Measurements from ENCODE around the gene HOXC4. TPM values are rescaled to one million over a fixed set of nuclear protein-coding genes. Genes with fewer than 3 reads are reported as not detected.

The HOXC4 gene
- total and polyA plus RNA-seq, 12 donors = 0.78 to 7.4 (median 2.9) TPM

DNA sequence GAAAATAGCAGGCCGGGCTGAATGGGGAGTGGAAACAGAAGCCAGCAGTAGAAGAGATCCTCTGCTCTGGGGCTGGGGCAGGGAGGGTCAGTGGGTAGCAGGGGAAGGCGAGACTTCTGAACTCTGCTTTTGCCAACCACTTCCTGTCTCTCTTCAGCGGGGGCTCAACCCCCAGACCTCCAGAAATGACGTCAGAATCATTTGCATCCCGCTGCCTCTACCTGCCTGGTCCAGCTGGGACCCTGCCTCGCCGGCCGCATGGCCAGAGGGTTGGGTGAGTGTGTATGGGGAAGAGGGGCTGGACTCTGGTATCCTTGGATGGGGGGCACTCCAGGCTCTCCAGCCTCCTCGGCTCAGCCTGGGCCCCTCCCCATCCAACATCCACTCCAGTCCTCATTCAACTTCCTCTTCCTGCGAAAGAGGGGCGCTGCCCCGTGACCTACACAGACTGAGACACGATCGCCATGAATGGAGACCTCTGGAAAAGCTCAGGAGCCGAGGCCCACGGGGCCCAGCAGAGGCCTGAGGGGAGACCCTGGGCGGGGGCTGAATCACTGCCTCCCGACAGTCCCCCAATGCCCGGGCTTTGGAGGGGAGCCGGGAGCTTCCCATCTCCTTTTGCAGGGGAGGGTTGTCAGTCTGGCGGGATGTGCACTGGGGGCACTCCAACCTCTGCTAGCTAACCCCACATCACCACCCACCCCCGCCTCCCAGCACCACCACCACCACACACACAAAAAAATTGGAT is 458 bp upstream of the HOXC4 start:
- Histone ChIP-seq H3K4me3 (peak overlapping the region in 3 of 4 donors; percentile 7 to 80 (median 44)), H3K27me3 (no peaks in the 10 kb centered on the region), H3K9me3 (replicated peaks in 1 of 3) (no peaks in the 10 kb centered on the region), H3K27ac (peak overlapping the region in 3 of 5 donors; percentile 21 to 81 (median 78)), H3K36me3 (replicated peaks in 1 of 2) (no peaks in the 10 kb centered on the region), H3K4me1 (replicated peaks in 1 of 2) (peaks cover 0 to 13% of the 10 kb centered on the region in 2 donors)
- peak in 1 of 7 donors; percentile 57 for DNase-seq
- 9 to 18% (median 11%) methylated on average over 6 to 22 of the region's 22 CpGs for WGBS, 4 donors
- TF ChIP-seq CTCF (IDR thresholded peaks at IDR 0.05) (no peak), POLR2A (IDR thresholded peaks at IDR 0.05) (no peak)
- intact Hi-C loops (cut with DNase I) = no loop called here

- Histone ChIP-seq H3K27ac (peak overlapping the region in 2 of 5 donors; percentile 4 to 45), H3K27me3 (no peaks in the 10 kb centered on the region), H3K9me3 (replicated peaks in 1 of 3) (no peaks in the 10 kb centered on the region), H3K4me1 (replicated peaks in 1 of 2) (peaks cover 0 to 13% of the 10 kb centered on the region in 2 donors), H3K36me3 (replicated peaks in 1 of 2) (no peaks in the 10 kb centered on the region), H3K4me3 (peak overlapping the region in 2 of 4 donors; percentile 44 to 80)
- DNase-seq = no peak
- no peak for TF ChIP-seq POLR2A (IDR thresholded peaks at IDR 0.05)
- TF ChIP-seq CTCF (IDR thresholded peaks at IDR 0.05) = no peak
- intact Hi-C loops (cut with DNase I) = no loop called here
- 44 to 57% (median 52%) methylated on average over 24 of the region's 24 CpGs for WGBS, 4 donors
Measured at GRCh38 chr12:54054742-54055194, 1.1 kb downstream of the HOXC4 start.

DNA sequence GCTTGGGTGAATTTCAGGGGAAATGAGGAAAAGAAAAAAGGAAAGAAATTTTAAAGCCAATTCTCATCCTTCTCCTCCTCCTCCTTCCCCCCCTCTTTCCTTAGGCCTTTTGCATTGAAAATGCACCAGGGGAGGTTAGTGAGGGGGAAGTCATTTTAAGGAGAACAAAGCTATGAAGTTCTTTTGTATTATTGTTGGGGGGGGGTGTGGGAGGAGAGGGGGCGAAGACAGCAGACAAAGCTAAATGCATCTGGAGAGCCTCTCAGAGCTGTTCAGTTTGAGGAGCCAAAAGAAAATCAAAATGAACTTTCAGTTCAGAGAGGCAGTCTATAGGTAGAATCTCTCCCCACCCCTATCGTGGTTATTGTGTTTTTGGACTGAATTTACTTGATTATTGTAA is 1.9 kb downstream of the HOXC4 start:
- peaks cover 0 to 13% of the 10 kb centered on the region in 2 donors for H3K4me1 ChIP-seq (replicated peaks in 1 of 2)
- peak overlapping the region in 1 of 4 donors; percentile 3 for H3K4me3 ChIP-seq
- intact Hi-C loops (cut with DNase I) = no loop called here
- TF ChIP-seq POLR2A (IDR thresholded peaks at IDR 0.05) = no peak
- no peak for TF ChIP-seq CTCF (IDR thresholded peaks at IDR 0.05)
- no peaks in the 10 kb centered on the region for H3K36me3 ChIP-seq (replicated peaks in 1 of 2)
- 72 to 83% (median 79%) methylated on average over 2 of the region's 2 CpGs for WGBS, 4 donors
- H3K27ac ChIP-seq = no peak overlapping the region
- no peaks in the 10 kb centered on the region for H3K9me3 ChIP-seq (replicated peaks in 1 of 3)
- H3K27me3 ChIP-seq = no peaks in the 10 kb centered on the region
- no peak for DNase-seq

DNA sequence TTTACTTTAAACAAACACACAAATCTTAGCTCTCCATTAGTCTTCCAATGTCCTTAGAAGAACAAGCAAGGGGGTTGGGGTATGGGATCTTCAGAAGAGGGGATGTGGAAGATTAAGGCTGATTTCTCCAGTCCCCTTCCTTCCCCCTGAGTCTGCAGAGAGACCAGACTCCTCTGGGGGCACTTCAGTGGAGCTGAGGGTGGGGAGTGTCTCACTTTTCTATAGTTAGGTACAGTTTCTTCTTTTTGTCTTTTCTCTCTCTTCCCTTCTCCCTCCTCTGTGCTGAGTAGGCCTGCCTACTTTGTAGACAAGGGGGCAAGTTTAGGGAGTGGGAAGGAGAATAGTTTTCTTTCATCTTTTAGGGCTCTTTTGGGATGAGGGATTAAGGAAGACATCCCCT is 2.5 kb downstream of the HOXC4 start:
- no peak for DNase-seq
- H3K27ac ChIP-seq = no peak overlapping the region
- no peak for TF ChIP-seq CTCF (IDR thresholded peaks at IDR 0.05)
- TF ChIP-seq POLR2A (IDR thresholded peaks at IDR 0.05) = no peak
- peaks cover 0 to 13% of the 10 kb centered on the region in 2 donors for H3K4me1 ChIP-seq (replicated peaks in 1 of 2)
- H3K9me3 ChIP-seq (replicated peaks in 1 of 3) = no peaks in the 10 kb centered on the region
- H3K4me3 ChIP-seq = no peak overlapping the region
- intact Hi-C loops (cut with DNase I) = no loop called here
- H3K27me3 ChIP-seq = no peaks in the 10 kb centered on the region
- H3K36me3 ChIP-seq (replicated peaks in 1 of 2) = no peaks in the 10 kb centered on the region
